GM19035 (cell line): Measurements from ENCODE around the gene PSAPL1.

Source experiments
- ATAC-seq: cut with Tn5 transposase; IDR thresholded peaks from one replicate; pipeline ENCODE4 v1.9.1; 2021; ENCODE audit not compliant: unreplicated experiment

The PSAPL1 gene

GRCh38 chr4:7420661-7421040 lies 14.1 kb downstream of the PSAPL1 start:
- no peak for ATAC-seq

GRCh38 chr4:7419961-7420660 lies 14.6 kb downstream of the PSAPL1 start:
- no peak for ATAC-seq

GRCh38 chr4:7418131-7418943 lies 16.4 kb downstream of the PSAPL1 start:
- ATAC-seq: no peak

- no peak for ATAC-seq
Observed at GRCh38 chr4:7417639-7418038, 17.1 kb downstream of the PSAPL1 start.

- ATAC-seq: no peak
Observed at GRCh38 chr4:7416745-7417432, 17.8 kb downstream of the PSAPL1 start.

- no peak for ATAC-seq
Observed at GRCh38 chr4:7415927-7416686, 18.6 kb downstream of the PSAPL1 start.

- ATAC-seq: no peak
Observed at GRCh38 chr4:7414736-7415510, 19.8 kb downstream of the PSAPL1 start.

- no peak for ATAC-seq
Observed at GRCh38 chr4:7414046-7414445, 20.7 kb downstream of the PSAPL1 start.

- ATAC-seq: no peak
Observed at GRCh38 chr4:7412554-7412912, 22.2 kb downstream of the PSAPL1 start.

GRCh38 chr4:7411896-7412553 lies 22.7 kb downstream of the PSAPL1 start:
- ATAC-seq: no peak

- ATAC-seq: no peak
Observed at GRCh38 chr4:7411491-7411890, 23.2 kb downstream of the PSAPL1 start.

GRCh38 chr4:7410446-7410845 lies 24.3 kb downstream of the PSAPL1 start:
- ATAC-seq: no peak

GRCh38 chr4:7408166-7408565 lies 26.6 kb downstream of the PSAPL1 start:
- ATAC-seq: no peak

- ATAC-seq: no peak
Observed at GRCh38 chr4:7403001-7403400, 31.7 kb downstream of the PSAPL1 start.

GRCh38 chr4:7402526-7402925 lies 32.2 kb downstream of the PSAPL1 start:
- ATAC-seq: no peak

GRCh38 chr4:7400671-7401298 lies 33.9 kb downstream of the PSAPL1 start:
- no peak for ATAC-seq

- ATAC-seq: no peak
Observed at GRCh38 chr4:7399440-7400234, 35.1 kb downstream of the PSAPL1 start.

- ATAC-seq: no peak
Observed at GRCh38 chr4:7398788-7399439, 35.8 kb downstream of the PSAPL1 start.
